MM.1S (cell line): ENCODE data around the gene SLC4A11.
A peak's percentile ranks its signal among the peaks of the same experiment; 100 is the strongest.

Experiments
- DNase-seq: peaks from one replicate; pipeline ENCODE4 v3.0.0-alpha.2; 2015
- H2AFZ ChIP-seq: fragments of 300-600 bp; sonication (generic); 2 replicates; pipeline ENCODE4 v1.6.0; 2016; ENCODE audit warnings: antibody characterized with exemption, low read length
- H3F3A ChIP-seq: fragments of 300-600 bp; sonication (generic); 2 replicates; pipeline ENCODE4 v1.6.1; 2016; ENCODE audit warnings: mild to moderate bottlenecking, antibody characterized with exemption, low read length, moderate library complexity, mixed read lengths; ENCODE audit not compliant: insufficient read depth
- H3K27ac ChIP-seq: fragments of 300-600 bp; sonication (generic); 2 replicates; pipeline ENCODE4 v1.5.1; 2016; ENCODE audit warnings: mild to moderate bottlenecking, low read length
- H3K27me3 ChIP-seq: fragments of 300-600 bp; sonication (generic); replicated peaks from 2 replicates; pipeline ENCODE4 v1.6.0; 2016; ENCODE audit warnings: low read length; ENCODE audit not compliant: insufficient read depth
- H3K36me3 ChIP-seq: fragments of 300-600 bp; sonication (generic); replicated peaks from 2 replicates; pipeline ENCODE4 v1.6.1; 2016; ENCODE audit warnings: mild to moderate bottlenecking, low read length, mixed read lengths; ENCODE audit not compliant: insufficient read depth
- H3K4me1 ChIP-seq: fragments of 300-600 bp; sonication (generic); 2 replicates; pipeline ENCODE4 v1.6.1; 2016; ENCODE audit warnings: low read length, mixed read lengths
- H3K4me2 ChIP-seq: fragments of 300-600 bp; sonication (generic); 2 replicates; pipeline ENCODE4 v1.6.0; 2016; ENCODE audit warnings: low read depth, low read length
- H3K4me3 ChIP-seq: fragments of 300-600 bp; sonication (generic); 2 replicates; pipeline ENCODE4 v1.5.1; 2016; ENCODE audit warnings: low read length, mixed read lengths
- H3K79me2 ChIP-seq: fragments of 300-600 bp; sonication (generic); 2 replicates; pipeline ENCODE4 v1.6.1; 2016; ENCODE audit warnings: mixed run types, low read length, mixed read lengths
- H3K9ac ChIP-seq: fragments of 300-600 bp; sonication (generic); 2 replicates; pipeline ENCODE4 v1.6.1; 2016; ENCODE audit warnings: low read length, mixed read lengths
- H3K9me2 ChIP-seq: fragments of 300-600 bp; sonication (generic); replicated peaks from 2 replicates; pipeline ENCODE4 v1.6.1; 2016; ENCODE audit warnings: mild to moderate bottlenecking, low read length, mixed read lengths; ENCODE audit not compliant: insufficient read depth
- H3K9me3 ChIP-seq: fragments of 300-600 bp; sonication (generic); replicated peaks from 2 replicates; pipeline ENCODE4 v1.6.1; 2016; ENCODE audit warnings: mild to moderate bottlenecking, low read length, mixed read lengths; ENCODE audit not compliant: insufficient read depth
- H4K20me1 ChIP-seq: fragments of 300-600 bp; sonication (generic); 2 replicates; pipeline ENCODE4 v1.6.1; 2016; ENCODE audit warnings: mild to moderate bottlenecking, low read length, moderate library complexity, mixed read lengths; ENCODE audit not compliant: insufficient read depth
- EZH2 ChIP-seq: fragments of 300-600 bp; sonication (generic); optimal IDR thresholded peaks from 2 replicates; pipeline ENCODE3; 2017; ENCODE audit warnings: low read depth, mild to moderate bottlenecking, antibody characterized with exemption, low read length, mixed read lengths
- EZH2phosphoT487 ChIP-seq: fragments of 300-600 bp; sonication (generic); IDR thresholded peaks from 2 replicates; pipeline ENCODE4 v1.6.1; 2018; ENCODE audit warnings: antibody characterized with exemption, low read length
- TF ChIP-seq, protein P1 (sequence below): fragments of 300-600 bp; sonication (generic); IDR thresholded peaks from 2 replicates; pipeline ENCODE4 v1.5.1; 2016; ENCODE audit warnings: antibody characterized with exemption, low read length, mixed read lengths

The SLC4A11 gene

DNA sequence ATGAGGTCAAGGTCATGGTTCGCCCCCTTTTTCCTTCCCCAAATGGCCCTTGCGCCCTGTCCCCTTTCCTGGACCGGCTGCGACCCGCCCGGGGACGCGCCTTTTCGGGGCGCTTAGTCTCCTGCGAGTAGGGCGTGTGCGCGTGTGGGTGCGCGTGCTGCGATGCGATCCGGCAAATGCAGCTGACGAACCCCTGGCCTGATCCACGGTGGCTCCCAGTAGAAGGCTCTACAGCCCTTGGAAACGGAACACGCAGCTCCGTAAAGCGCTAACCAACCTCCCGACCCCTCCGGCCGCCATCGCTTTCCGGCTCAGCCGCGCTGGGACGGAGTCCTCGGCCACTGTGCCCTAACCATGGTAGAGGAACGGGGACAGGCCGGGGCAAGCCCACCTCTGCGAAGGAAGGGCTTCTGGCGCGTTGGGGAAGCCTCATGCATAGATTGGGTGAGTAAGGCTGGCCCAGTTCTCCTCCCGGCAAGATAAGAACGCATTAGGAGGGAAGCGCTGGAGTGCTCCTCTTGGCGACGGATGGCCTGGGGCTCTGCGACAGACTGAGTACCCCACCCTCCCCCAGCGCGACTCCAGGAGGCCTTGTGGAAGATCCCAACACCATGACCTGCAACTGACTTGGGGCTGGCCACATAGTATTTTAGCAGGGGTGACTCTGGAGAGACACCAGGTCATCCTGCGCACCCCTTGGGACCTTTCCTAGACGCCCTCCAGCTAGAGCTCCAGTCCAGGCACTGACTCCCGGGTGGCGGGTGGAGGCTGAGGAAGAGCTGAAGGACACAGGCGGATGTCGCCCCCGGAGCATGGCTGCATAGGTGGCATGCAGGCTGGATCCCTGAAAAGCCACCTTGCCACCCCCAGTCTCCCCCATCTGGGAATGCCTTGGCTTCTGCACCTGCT, 1.1 kb upstream of the SLC4A11 start:
- Histone ChIP-seq H3K9me3 (no peaks in the 10 kb centered on the region), H3K4me1 (0 out of 2 replicates have a peak, but pooled peaks cover 3% of the 10 kb centered on the region), H3K36me3 (no peaks in the 10 kb centered on the region), H3F3A (no peaks in the 10 kb centered on the region), H4K20me1 (no peaks in the 10 kb centered on the region), H3K4me2 (peak overlapping the region; percentile 96), H3K79me2 (no peaks in the 10 kb centered on the region), H3K4me3 (peak overlapping the region; percentile 72), H2AFZ (peak overlapping the region; percentile 78), H3K9me2 (no peaks in the 10 kb centered on the region), H3K27me3 (peaks cover 53% of the 10 kb centered on the region), H3K9ac (no peak overlapping the region), H3K27ac (no peak overlapping the region)
- DNase-seq, result no peak
- TF ChIP-seq EZH2phosphoT487, result no peak
- TF ChIP-seq EZH2, result no peak
- TF ChIP-seq, protein P1, sequence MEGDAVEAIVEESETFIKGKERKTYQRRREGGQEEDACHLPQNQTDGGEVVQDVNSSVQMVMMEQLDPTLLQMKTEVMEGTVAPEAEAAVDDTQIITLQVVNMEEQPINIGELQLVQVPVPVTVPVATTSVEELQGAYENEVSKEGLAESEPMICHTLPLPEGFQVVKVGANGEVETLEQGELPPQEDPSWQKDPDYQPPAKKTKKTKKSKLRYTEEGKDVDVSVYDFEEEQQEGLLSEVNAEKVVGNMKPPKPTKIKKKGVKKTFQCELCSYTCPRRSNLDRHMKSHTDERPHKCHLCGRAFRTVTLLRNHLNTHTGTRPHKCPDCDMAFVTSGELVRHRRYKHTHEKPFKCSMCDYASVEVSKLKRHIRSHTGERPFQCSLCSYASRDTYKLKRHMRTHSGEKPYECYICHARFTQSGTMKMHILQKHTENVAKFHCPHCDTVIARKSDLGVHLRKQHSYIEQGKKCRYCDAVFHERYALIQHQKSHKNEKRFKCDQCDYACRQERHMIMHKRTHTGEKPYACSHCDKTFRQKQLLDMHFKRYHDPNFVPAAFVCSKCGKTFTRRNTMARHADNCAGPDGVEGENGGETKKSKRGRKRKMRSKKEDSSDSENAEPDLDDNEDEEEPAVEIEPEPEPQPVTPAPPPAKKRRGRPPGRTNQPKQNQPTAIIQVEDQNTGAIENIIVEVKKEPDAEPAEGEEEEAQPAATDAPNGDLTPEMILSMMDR, result no peak

DNA sequence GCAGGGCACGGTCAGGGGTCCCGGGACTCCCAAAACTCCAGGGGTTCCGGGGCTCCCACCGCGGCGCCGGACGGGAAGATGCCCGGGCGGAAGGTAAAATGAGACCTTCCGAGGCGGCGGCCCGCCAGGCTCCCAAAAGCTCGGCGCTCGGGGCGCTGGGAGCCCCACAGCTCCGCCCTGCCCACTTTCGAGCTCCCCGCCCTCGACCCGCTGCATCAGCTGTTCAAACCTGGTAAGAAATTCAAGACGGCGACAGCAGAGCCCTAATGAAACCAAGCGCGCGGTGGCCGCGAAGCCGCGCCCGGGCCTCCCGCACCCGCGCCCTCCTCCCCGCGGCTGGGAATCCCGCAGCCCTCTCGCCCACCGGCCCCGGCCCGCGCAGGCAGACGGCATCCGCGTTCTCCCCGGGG, 369 bp downstream of the SLC4A11 start:
- peak overlapping the region; percentile 96 for H3K4me2 ChIP-seq
- H3K27me3 ChIP-seq, result peaks cover 51% of the 10 kb centered on the region
- H3K9ac ChIP-seq, result no peak overlapping the region; the same call in 1 of the 2 replicates
- no peak overlapping the region for H3K27ac ChIP-seq
- 0 out of 2 replicates have a peak, but pooled peaks cover 3% of the 10 kb centered on the region for H3K4me1 ChIP-seq
- H3F3A ChIP-seq, result no peaks in the 10 kb centered on the region
- no peaks in the 10 kb centered on the region for H3K36me3 ChIP-seq
- no peak for TF ChIP-seq EZH2phosphoT487
- TF ChIP-seq EZH2, result no peak
- TF ChIP-seq, protein P1, result no peak
- no peaks in the 10 kb centered on the region for H4K20me1 ChIP-seq
- H3K9me3 ChIP-seq, result no peaks in the 10 kb centered on the region
- H3K79me2 ChIP-seq, result no peaks in the 10 kb centered on the region
- H3K9me2 ChIP-seq, result no peaks in the 10 kb centered on the region
- peak; percentile 66 for DNase-seq
- H2AFZ ChIP-seq, result peak overlapping the region; percentile 63
- H3K4me3 ChIP-seq, result peak overlapping the region; percentile 72

DNA sequence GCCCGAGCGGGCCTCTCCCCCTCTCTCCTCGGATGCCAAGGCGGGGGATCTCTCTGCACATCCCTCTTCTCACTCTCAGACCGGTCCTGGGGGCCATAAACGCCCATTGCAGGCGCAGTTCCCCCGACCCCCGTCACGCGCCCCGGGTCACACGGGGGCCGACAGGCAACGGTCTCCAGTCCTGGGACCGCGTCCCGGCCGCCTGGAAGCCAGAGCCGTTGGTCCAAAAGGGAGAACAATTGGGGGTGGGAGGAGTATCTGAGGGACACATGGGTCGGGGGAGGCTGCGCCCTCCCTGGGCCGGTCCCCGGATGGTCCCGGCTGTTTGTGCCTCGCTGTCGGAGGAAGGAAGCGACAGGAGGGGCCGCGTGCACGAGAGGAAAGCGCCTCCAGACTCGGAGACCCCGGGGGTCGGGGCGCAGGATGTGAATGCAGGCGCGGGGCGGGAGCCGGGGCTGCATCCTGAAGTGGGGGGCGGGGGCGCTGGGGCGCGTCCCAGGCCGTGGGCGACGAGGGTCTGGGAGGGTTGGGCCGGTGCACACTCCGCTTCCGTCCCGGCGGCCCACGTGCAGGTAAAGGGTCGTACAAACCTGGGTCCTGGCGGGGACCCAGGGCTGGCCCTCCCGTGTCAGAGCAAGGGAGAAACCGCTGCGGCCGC, 903 bp downstream of the SLC4A11 start:
- H3F3A ChIP-seq, result no peaks in the 10 kb centered on the region
- H3K4me3 ChIP-seq, result peak overlapping the region; percentile 72
- 0 out of 2 replicates have a peak, but pooled peaks cover 3% of the 10 kb centered on the region for H3K4me1 ChIP-seq
- H2AFZ ChIP-seq, result peak overlapping the region; percentile 63
- no peak for DNase-seq
- no peaks in the 10 kb centered on the region for H3K9me2 ChIP-seq
- H3K9ac ChIP-seq, result no peak overlapping the region; the same call in 1 of the 2 replicates
- H3K27me3 ChIP-seq, result peaks cover 49% of the 10 kb centered on the region
- no peaks in the 10 kb centered on the region for H3K36me3 ChIP-seq
- TF ChIP-seq EZH2phosphoT487, result no peak
- TF ChIP-seq EZH2, result no peak
- TF ChIP-seq, protein P1, result no peak
- no peaks in the 10 kb centered on the region for H3K9me3 ChIP-seq
- H3K79me2 ChIP-seq, result no peaks in the 10 kb centered on the region
- H3K4me2 ChIP-seq, result peak overlapping the region; percentile 96
- H4K20me1 ChIP-seq, result no peaks in the 10 kb centered on the region
- H3K27ac ChIP-seq, result no peak overlapping the region
